Inferior parietal cortex (tissue), 1 donor: ENCODE results near the gene TMEM101.
"Not testable (repeated sequence)": the region's sequence is repeated elsewhere in the genome, so short reads cannot be mapped to it uniquely, and the experiment has no call there.

Experiments
- DNase-seq: peaks from one replicate; pipeline ENCODE4 v3.0.0-alpha.2; 2016; ENCODE audit errors: extremely low spot score

The TMEM101 gene

GRCh38 chr17:43975898-43976297 lies 38.9 kb downstream of the TMEM101 start:
- no peak for DNase-seq

- DNase-seq, result no peak
Measured at GRCh38 chr17:43974382-43975266, 40.1 kb downstream of the TMEM101 start.

- not testable (repeated sequence) for DNase-seq
Measured at GRCh38 chr17:43972444-43973212, 42.1 kb downstream of the TMEM101 start.

DNA sequence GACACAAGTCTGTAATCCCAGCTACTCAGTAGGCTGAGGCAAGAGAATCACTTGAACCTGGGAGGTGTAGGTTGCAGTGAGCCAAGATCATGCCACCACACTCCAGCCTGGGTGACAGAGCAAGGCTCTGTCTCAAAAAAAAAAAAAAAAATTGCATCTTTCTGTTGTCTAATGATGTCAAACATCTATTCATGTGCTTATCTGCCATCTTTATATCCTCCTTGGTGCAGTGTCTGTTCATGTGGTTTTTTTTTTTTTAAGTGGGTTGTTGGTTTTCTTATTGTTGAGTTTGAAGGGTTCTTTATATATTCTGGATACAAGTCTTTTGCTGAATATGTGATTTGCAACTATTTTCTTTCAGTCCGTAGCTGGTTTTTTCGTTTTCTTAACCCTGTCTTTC lies 43.3 kb downstream of the TMEM101 start:
- DNase-seq, result not testable (repeated sequence)

DNA sequence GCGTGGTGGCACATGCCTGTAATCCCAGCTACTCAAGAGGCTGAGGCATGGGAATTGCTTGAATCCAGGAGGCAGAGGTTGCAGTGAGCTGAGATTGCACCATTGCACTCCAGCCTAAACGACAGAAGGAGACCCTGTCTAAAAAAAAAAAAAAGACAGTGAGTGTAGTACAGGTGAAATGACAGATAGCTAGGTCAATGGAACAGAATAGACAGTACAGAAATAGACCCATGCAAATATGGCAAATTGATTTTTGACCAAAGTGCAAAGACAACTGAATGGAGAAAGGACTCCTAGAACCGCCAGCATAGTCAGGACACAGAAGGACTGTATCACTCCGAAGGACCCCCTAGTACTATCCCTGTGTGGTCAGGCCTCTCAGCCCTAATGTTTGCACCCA lies 44.4 kb downstream of the TMEM101 start:
- no peak for DNase-seq

GRCh38 chr17:43967251-43967875 lies 47.4 kb downstream of the TMEM101 start:
- no peak for DNase-seq

GRCh38 chr17:43966276-43966675 lies 48.5 kb downstream of the TMEM101 start:
- no peak for DNase-seq

GRCh38 chr17:43962479-43962878 lies 52.3 kb downstream of the TMEM101 start:
- DNase-seq, result no peak

GRCh38 chr17:43961954-43962353 lies 52.8 kb downstream of the TMEM101 start:
- DNase-seq, result no peak

DNA sequence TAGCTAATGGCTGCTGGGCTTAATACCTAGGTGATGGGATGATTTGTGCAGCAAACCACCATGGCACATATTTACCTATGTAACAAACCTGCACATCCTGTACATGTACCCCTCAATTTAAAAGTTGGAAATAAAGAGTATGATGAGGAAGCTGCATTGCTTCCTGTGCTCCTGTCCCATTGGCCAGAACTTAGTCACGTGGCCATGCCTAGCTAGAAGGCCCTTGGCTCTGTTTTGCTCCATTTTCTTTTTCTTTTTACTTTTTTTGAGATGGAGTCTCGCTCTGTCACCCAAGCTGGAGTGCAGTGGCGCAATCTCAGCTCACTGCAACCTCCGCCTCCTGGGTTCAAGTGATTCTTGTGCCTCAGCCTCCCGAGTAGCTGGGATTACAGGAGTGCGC lies 53.5 kb downstream of the TMEM101 start:
- DNase-seq, result not testable (repeated sequence)
